Retinal pigment epithelial cell (primary cell): ENCODE data around the gene RGS7.
"Not testable (repeated sequence)": the region's sequence is repeated elsewhere in the genome, so short reads cannot be mapped to it uniquely, and the experiment has no call there.

Experiments
- DNase-seq: peaks from one replicate; pipeline ENCODE4 v3.0.0-alpha.2; 2010; ENCODE audit warnings: low read depth
- H3K4me3 ChIP-seq: 2 replicates; pipeline ENCODE4 v1.5.1; 2011; ENCODE audit warnings: mild to moderate bottlenecking, low read length, control low read depth, moderate library complexity
- CTCF ChIP-seq: conservative IDR thresholded peaks from 2 replicates; pipeline ENCODE4 v1.5.1; 2011; ENCODE audit warnings: low read depth, low read length, control low read depth, inconsistent platforms

RGS7 gene

GRCh38 chr1:240758296-240758695 lies 598.7 kb downstream of the RGS7 start:
- no peak for DNase-seq
- H3K4me3 ChIP-seq, result no peak overlapping the region
- no peak for TF ChIP-seq CTCF

- no peak overlapping the region for H3K4me3 ChIP-seq
- TF ChIP-seq CTCF, result no peak
- DNase-seq, result no peak
Measured at GRCh38 chr1:240747907-240748306, 609.1 kb downstream of the RGS7 start.

- H3K4me3 ChIP-seq, result no peak overlapping the region
- TF ChIP-seq CTCF, result no peak
- DNase-seq, result no peak
Measured at GRCh38 chr1:240743705-240744104, 613.3 kb downstream of the RGS7 start.

GRCh38 chr1:240739754-240740153 lies 617.3 kb downstream of the RGS7 start:
- H3K4me3 ChIP-seq, result no peak overlapping the region
- DNase-seq, result no peak
- TF ChIP-seq CTCF, result no peak

- no peak for DNase-seq
Measured at GRCh38 chr1:240739139-240739538, 617.9 kb downstream of the RGS7 start.

GRCh38 chr1:240737766-240738265 lies 619.2 kb downstream of the RGS7 start:
- no peak for DNase-seq
- no peak overlapping the region for H3K4me3 ChIP-seq
- no peak for TF ChIP-seq CTCF

More at GRCh38 chr1:240739139-240739538, 617.9 kb downstream of the RGS7 start:
- H3K4me3 ChIP-seq, result no peak overlapping the region
- TF ChIP-seq CTCF, result no peak

GRCh38 chr1:240737298-240737697 lies 619.7 kb downstream of the RGS7 start:
- no peak for TF ChIP-seq CTCF
- no peak for DNase-seq
- H3K4me3 ChIP-seq, result no peak overlapping the region

- DNase-seq, result not testable (repeated sequence)
Measured at GRCh38 chr1:240734705-240735104, 622.3 kb downstream of the RGS7 start.

More at GRCh38 chr1:240734705-240735104, 622.3 kb downstream of the RGS7 start:
- not testable (repeated sequence) for H3K4me3 ChIP-seq
